ENCODE measurements around the gene ZNF691. TPM values are rescaled to one million over a fixed set of nuclear protein-coding genes. Genes with fewer than 3 reads are reported as not detected.
"Not testable (repeated sequence)": the region's sequence is repeated elsewhere in the genome, so short reads cannot be mapped to it uniquely, and the experiment has no call there.

ZNF691 gene
- total and polyA plus RNA-seq, 2 experiments from 2014 or later, result 18.6 to 24.3 TPM

- Histone ChIP-seq H3K4me1 (ENCODE audit: low read depth) (no peaks in the 10 kb centered on the region), H3K36me3 (no peaks in the 10 kb centered on the region), H3K27me3 (no peaks in the 10 kb centered on the region), H3K9me3 (ENCODE audit: low read depth) (no peaks in the 10 kb centered on the region), H3K27ac (no peak overlapping the region), H3K4me3 (no peak overlapping the region)
- no peak for DNase-seq (ENCODE audit: low read depth in 1 of 2, low spot score in 1 of 2)
- TF ChIP-seq, protein P1, sequence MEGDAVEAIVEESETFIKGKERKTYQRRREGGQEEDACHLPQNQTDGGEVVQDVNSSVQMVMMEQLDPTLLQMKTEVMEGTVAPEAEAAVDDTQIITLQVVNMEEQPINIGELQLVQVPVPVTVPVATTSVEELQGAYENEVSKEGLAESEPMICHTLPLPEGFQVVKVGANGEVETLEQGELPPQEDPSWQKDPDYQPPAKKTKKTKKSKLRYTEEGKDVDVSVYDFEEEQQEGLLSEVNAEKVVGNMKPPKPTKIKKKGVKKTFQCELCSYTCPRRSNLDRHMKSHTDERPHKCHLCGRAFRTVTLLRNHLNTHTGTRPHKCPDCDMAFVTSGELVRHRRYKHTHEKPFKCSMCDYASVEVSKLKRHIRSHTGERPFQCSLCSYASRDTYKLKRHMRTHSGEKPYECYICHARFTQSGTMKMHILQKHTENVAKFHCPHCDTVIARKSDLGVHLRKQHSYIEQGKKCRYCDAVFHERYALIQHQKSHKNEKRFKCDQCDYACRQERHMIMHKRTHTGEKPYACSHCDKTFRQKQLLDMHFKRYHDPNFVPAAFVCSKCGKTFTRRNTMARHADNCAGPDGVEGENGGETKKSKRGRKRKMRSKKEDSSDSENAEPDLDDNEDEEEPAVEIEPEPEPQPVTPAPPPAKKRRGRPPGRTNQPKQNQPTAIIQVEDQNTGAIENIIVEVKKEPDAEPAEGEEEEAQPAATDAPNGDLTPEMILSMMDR (IDR thresholded peaks at IDR 0.05; ENCODE audit: low read depth, low read length), result no peak
Measured at GRCh38 chr1:42888013-42888633, 41.7 kb downstream of the ZNF691 start.

GRCh38 chr1:42889264-42889663, 42.9 kb downstream of the ZNF691 start:
- DNase-seq (ENCODE audit: low read depth in 1 of 2, low spot score in 1 of 2), result no peak
- TF ChIP-seq, protein P1 (IDR thresholded peaks at IDR 0.05; ENCODE audit: low read depth, low read length), result no peak
- Histone ChIP-seq H3K4me1 (ENCODE audit: low read depth) (no peaks in the 10 kb centered on the region), H3K36me3 (no peaks in the 10 kb centered on the region), H3K27ac (no peak overlapping the region), H3K27me3 (no peaks in the 10 kb centered on the region), H3K9me3 (ENCODE audit: low read depth) (no peaks in the 10 kb centered on the region), H3K4me3 (no peak overlapping the region)

- H3K4me1 ChIP-seq (ENCODE audit: low read depth), result no peaks in the 10 kb centered on the region
- DNase-seq (ENCODE audit: low read depth in 1 of 2, low spot score in 1 of 2), result no peak
- H3K4me3 ChIP-seq, result no peak overlapping the region
Measured at GRCh38 chr1:42891465-42892138, 45.2 kb downstream of the ZNF691 start.

DNA sequence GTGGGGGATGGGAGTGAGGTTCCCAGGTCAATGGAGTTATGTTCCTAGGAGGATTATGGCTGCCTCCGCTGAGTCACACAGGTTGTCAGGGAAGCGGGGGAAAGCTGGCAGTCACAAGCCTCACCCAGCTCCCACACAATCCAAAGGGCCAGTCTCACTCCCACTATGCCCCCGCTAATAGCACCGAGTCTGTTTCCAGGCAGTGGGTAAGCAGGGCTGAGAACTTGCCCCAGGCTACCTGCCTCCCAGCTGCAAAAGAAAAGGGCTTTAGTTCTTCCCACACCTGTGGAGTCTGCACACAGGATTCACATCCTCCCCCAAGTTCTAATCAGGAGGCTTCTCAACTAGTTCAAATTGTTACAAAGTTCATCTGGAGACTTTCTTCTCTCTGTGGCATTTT, 53.5 kb downstream of the ZNF691 start:
- not testable (repeated sequence) for H3K4me1 ChIP-seq (ENCODE audit: low read depth); H3K9me3 ChIP-seq (ENCODE audit: low read depth); DNase-seq (ENCODE audit: low read depth in 1 of 2, low spot score in 1 of 2); H3K27me3 ChIP-seq; H3K4me3 ChIP-seq; H3K36me3 ChIP-seq; H3K27ac ChIP-seq

More at GRCh38 chr1:42891465-42892138, 45.2 kb downstream of the ZNF691 start:
- TF ChIP-seq, protein P1 (IDR thresholded peaks at IDR 0.05; ENCODE audit: low read depth, low read length), result no peak
- Histone ChIP-seq H3K9me3 (ENCODE audit: low read depth) (no peaks in the 10 kb centered on the region), H3K27ac (no peak overlapping the region), H3K27me3 (no peaks in the 10 kb centered on the region), H3K36me3 (no peaks in the 10 kb centered on the region)

Other genes starting within 250 kb of the ZNF691 start
- gene PPIH, start 188.2 kb upstream of the ZNF691 start, total RNA-seq, result 41.7 and 59.0 TPM in 2 replicates
- 43.7 and 54.6 TPM in 2 replicates for gene PPIH, start 188.2 kb upstream of the ZNF691 start, polyA plus RNA-seq
- 1,046 and 1,156 TPM in 2 replicates for gene YBX1, start 164.2 kb upstream of the ZNF691 start, total RNA-seq
- 327 and 358 TPM in 2 replicates for gene YBX1, start 164.2 kb upstream of the ZNF691 start, polyA plus RNA-seq
- gene CLDN19, start 106.4 kb upstream of the ZNF691 start, total RNA-seq, result 9.2 and 12.9 TPM in 2 replicates
- gene CLDN19, start 106.4 kb upstream of the ZNF691 start, polyA plus RNA-seq, result 4.3 and 5.6 TPM in 2 replicates
- 56.6 and 65.4 TPM in 2 replicates for gene P3H1, start 79.6 kb upstream of the ZNF691 start, total RNA-seq
- 56.1 TPM in 2 replicates for gene P3H1, start 79.6 kb upstream of the ZNF691 start, polyA plus RNA-seq
- gene C1orf50, start 79.4 kb upstream of the ZNF691 start, total RNA-seq, result 4.5 and 7.3 TPM in 2 replicates
- gene C1orf50, start 79.4 kb upstream of the ZNF691 start, polyA plus RNA-seq, result 18.5 and 22.1 TPM in 2 replicates
- 0.21 and 0.69 TPM in 2 replicates for gene TMEM269, start 61.6 kb upstream of the ZNF691 start, total RNA-seq
- 0.35 and 0.99 TPM in 2 replicates for gene TMEM269, start 61.6 kb upstream of the ZNF691 start, polyA plus RNA-seq
- 9.2 and 9.5 TPM in 2 replicates for gene ERMAP, start 29.5 kb upstream of the ZNF691 start, total RNA-seq
- 4.1 and 5.7 TPM in 2 replicates for gene ERMAP, start 29.5 kb upstream of the ZNF691 start, polyA plus RNA-seq
- gene SVBP, start 29.2 kb upstream of the ZNF691 start, total RNA-seq, result 28.8 and 35.6 TPM in 2 replicates
- 67.8 and 73.1 TPM in 2 replicates for gene SVBP, start 29.2 kb upstream of the ZNF691 start, polyA plus RNA-seq
- 714 and 748 TPM in 2 replicates for gene SLC2A1, start 112.3 kb downstream of the ZNF691 start, total RNA-seq
- 215 and 243 TPM in 2 replicates for gene SLC2A1, start 112.3 kb downstream of the ZNF691 start, polyA plus RNA-seq

Measured in cardiac muscle cell (in vitro differentiated cells and primary cell).